IMR-90 (cell line): ENCODE results near the gene ATOH8. TPM values are rescaled to one million over a fixed set of nuclear protein-coding genes. Genes with fewer than 3 reads are reported as not detected.

ENCODE experiments used
- ATAC-seq: fragments of 200-7000 bp; cut with Tn5 transposase; 2 replicates; pipeline ENCODE4 v1.9.1; 2020; ENCODE audit warnings: low read depth, mild to moderate bottlenecking, moderate library complexity
- BruUV-seq: library from RNA; stranded (reverse); fragments of 400-500 nt; replicated peaks from 2 replicates; lab custom pipeline; 2021; lab: Mats Ljungman, UMichigan
- CTCF ChIA-PET: fragments of 300-600 bp; formaldehyde crosslinking; extraction: SDS; loops from one replicate; lab custom pipeline; 2021; ENCODE audit warnings: antibody characterized with exemption; lab: Yijun Ruan, JAX
- POLR2A ChIA-PET: fragments of 300-600 bp; sonication (Branson Sonifier 250); formaldehyde crosslinking; loops from one replicate; lab custom pipeline; 2022; ENCODE audit warnings: antibody characterized with exemption; ENCODE audit not compliant: unreplicated experiment; lab: Charles Lee
- DNase-seq: peaks from one replicate; pipeline ENCODE4 v3.0.0; 2013
- H2AFZ ChIP-seq: replicated peaks from 2 replicates; pipeline ENCODE3; 2013; ENCODE audit warnings: low read length, mild to moderate bottlenecking; ENCODE audit not compliant: poor library complexity
- H2AK5ac ChIP-seq: 2 replicates; pipeline ENCODE4 v1.6.1; 2013; ENCODE audit warnings: low read depth, low read length, inconsistent platforms
- H2AK9ac ChIP-seq: replicated peaks from 2 replicates; pipeline ENCODE3; 2013; ENCODE audit warnings: mild to moderate bottlenecking, low read depth, low read length, moderate library complexity; ENCODE audit not compliant: poor library complexity
- H2BK120ac ChIP-seq: 2 replicates; pipeline ENCODE4 v1.6.1; 2013; ENCODE audit warnings: low read depth, low read length, inconsistent platforms
- H2BK15ac ChIP-seq: 3 replicates; pipeline ENCODE4 v1.6.1; 2013; ENCODE audit warnings: low read depth, low read length, inconsistent platforms
- H2BK20ac ChIP-seq: 2 replicates; pipeline ENCODE4 v1.6.1; 2013; ENCODE audit warnings: low read depth, mild to moderate bottlenecking, inconsistent platforms, low read length, moderate library complexity
- H2BK5ac ChIP-seq: 2 replicates; pipeline ENCODE4 v1.6.1; 2013; ENCODE audit warnings: mild to moderate bottlenecking, low read depth, low read length, inconsistent platforms; ENCODE audit not compliant: poor library complexity, severe bottlenecking
- H3K14ac ChIP-seq: replicated peaks from 2 replicates; pipeline ENCODE4 v1.6.1; 2013; ENCODE audit warnings: low read depth, low read length, inconsistent platforms
- H3K18ac ChIP-seq: 2 replicates; pipeline ENCODE4 v1.6.1; 2013; ENCODE audit warnings: low read depth, low read length, control low read depth
- H3K23ac ChIP-seq: 2 replicates; pipeline ENCODE4 v1.6.1; 2013; ENCODE audit warnings: low read depth, low read length, inconsistent platforms
- H3K27ac ChIP-seq: 2 replicates; pipeline ENCODE4 v1.5.1; 2013; ENCODE audit warnings: mild to moderate bottlenecking, control low read depth, low read length; ENCODE audit not compliant: insufficient read depth
- H3K27me3 ChIP-seq: 2 replicates; pipeline ENCODE4 v1.6.1; 2013; ENCODE audit warnings: low read length; ENCODE audit not compliant: control insufficient read depth, insufficient read depth
- H3K36me3 ChIP-seq: 2 replicates; pipeline ENCODE4 v1.6.1; 2013; ENCODE audit warnings: low read length, mixed read lengths; ENCODE audit not compliant: control insufficient read depth, insufficient read depth
- H3K4ac ChIP-seq: 2 replicates; pipeline ENCODE4 v1.6.1; 2013; ENCODE audit warnings: low read depth, low read length, inconsistent platforms
- H3K4me1 ChIP-seq: 2 replicates; pipeline ENCODE4 v1.6.1; 2013; ENCODE audit warnings: low read length, mixed read lengths; ENCODE audit not compliant: control insufficient read depth, insufficient read depth
- H3K4me2 ChIP-seq: 2 replicates; pipeline ENCODE4 v1.6.1; 2013; ENCODE audit warnings: low read depth, mild to moderate bottlenecking, control low read depth, low read length, moderate library complexity
- H3K4me3 ChIP-seq: 2 replicates; pipeline ENCODE4 v1.5.1; 2013; ENCODE audit warnings: low read depth, mild to moderate bottlenecking, control low read depth, low read length, moderate library complexity; ENCODE audit not compliant: insufficient read depth
- H3K56ac ChIP-seq: 2 replicates; pipeline ENCODE4 v1.6.1; 2013; ENCODE audit warnings: low read length, inconsistent platforms; ENCODE audit not compliant: insufficient read depth; ENCODE audit errors: extremely low read depth
- H3K79me1 ChIP-seq, 2 experiments: 2 replicates each; pipeline ENCODE4 v1.6.1; 2013; ENCODE audit warnings: low read length in 2 of 2, inconsistent platforms in 1 of 2, low read depth in 1 of 2
- H3K9ac ChIP-seq: 2 replicates; pipeline ENCODE4 v1.6.1; 2013; ENCODE audit warnings: low read depth, low read length, control low read depth
- H3K9me1 ChIP-seq: 2 replicates; pipeline ENCODE4 v1.6.1; 2013; ENCODE audit warnings: low read length, inconsistent platforms; ENCODE audit not compliant: insufficient read depth
- H3K9me3 ChIP-seq: 2 replicates; pipeline ENCODE4 v1.6.1; 2013; ENCODE audit warnings: low read length; ENCODE audit not compliant: control insufficient read depth, insufficient read depth
- H4K20me1 ChIP-seq: 2 replicates; pipeline ENCODE4 v1.6.1; 2013; ENCODE audit warnings: low read length, inconsistent platforms; ENCODE audit not compliant: insufficient read depth
- H4K5ac ChIP-seq: 2 replicates; pipeline ENCODE4 v1.6.1; 2013; ENCODE audit warnings: mild to moderate bottlenecking, low read depth, low read length, control low read depth
- H4K8ac ChIP-seq, 2 experiments: 2 replicates each; pipeline ENCODE4 v1.6.1; 2013; ENCODE audit warnings: low read depth in 2 of 2, low read length in 2 of 2, control low read depth in 1 of 2, inconsistent platforms in 1 of 2
- H4K91ac ChIP-seq: 2 replicates; pipeline ENCODE4 v1.6.1; 2013; ENCODE audit warnings: low read depth, low read length, inconsistent platforms; ENCODE audit not compliant: insufficient read depth
- CHD1 ChIP-seq: IDR thresholded peaks from 2 replicates; pipeline ENCODE4 v1.6.1; 2012; ENCODE audit warnings: low read depth, low read length, improper control_type of control experiment
- MAZ ChIP-seq: IDR thresholded peaks from 2 replicates; pipeline ENCODE4 v1.6.1; 2012; ENCODE audit warnings: low read depth, mild to moderate bottlenecking, low read length, improper control_type of control experiment, moderate library complexity, borderline replicate concordance
- MXI1 ChIP-seq: IDR thresholded peaks from 2 replicates; pipeline ENCODE4 v1.6.1; 2012; ENCODE audit warnings: low read depth, mild to moderate bottlenecking, low read length, moderate library complexity, borderline replicate concordance
- SMC3 ChIP-seq: fragments of 150-350 bp; IDR thresholded peaks from 2 replicates; pipeline ENCODE4 v1.6.1; 2016; ENCODE audit warnings: low read depth, mild to moderate bottlenecking, antibody characterized with exemption, low read length, moderate library complexity
- WGBS, 2 experiments: methylation state at CpG; one replicate each; pipeline versions ENCODE4 v1.1.5 to v1.1.7; 2013; ENCODE audit warnings: missing lambda C conversion rate in 2 of 2; ENCODE audit not compliant: insufficient read length in 1 of 2; ENCODE audit errors: extremely low coverage in 2 of 2; 5-methylcytosine and 5-hydroxymethylcytosine counted together
- dilution Hi-C: fragments of 300-500 bp; cut with HindIII; formaldehyde crosslinking; loops from one replicate; pipeline ENCODE4 v1.14.3; 2018; ENCODE audit warnings: low sequenced_read_pairs; ENCODE audit not compliant: unreplicated experiment
- in situ Hi-C: fragments of 300-500 bp; cut with MboI; formaldehyde crosslinking; loops from 3 replicates; pipeline ENCODE4 v1.14.3; 2019; ENCODE audit warnings: low sequenced_read_pairs, inconsistent platforms, mixed read lengths
- intact Hi-C: fragments of 100-400 bp; cut with micrococcal nuclease; formaldehyde crosslinking; loops from 2 replicates; pipeline ENCODE4 v1.10.0; 2022
- polyA plus RNA-seq, 3 experiments: library from polyadenylated mRNA; depleted of rRNA; stranded (reverse); fragments of >200 nt; gene quantifications; 2 replicates each; pipeline ENCODE4 v1.2.3, GENCODE V29; 2012; ENCODE audit warnings: low replicate concordance in 1 of 3
- total RNA-seq: library from RNA; depleted of rRNA; stranded (reverse); fragments of >200 nt; gene quantifications from 2 replicates; pipeline ENCODE4 v1.2.3, GENCODE V29; 2012
- TF ChIP-seq, protein P1 (sequence below): conservative IDR thresholded peaks from 2 replicates; pipeline ENCODE4 v1.5.1; 2012; ENCODE audit warnings: mild to moderate bottlenecking, low read depth, low read length, improper control_type of control experiment

ATOH8 gene
- total and polyA plus RNA-seq, 2 of the 4 experiments (the other 2 are of a cell fraction): 7.9 to 9.0 TPM

DNA sequence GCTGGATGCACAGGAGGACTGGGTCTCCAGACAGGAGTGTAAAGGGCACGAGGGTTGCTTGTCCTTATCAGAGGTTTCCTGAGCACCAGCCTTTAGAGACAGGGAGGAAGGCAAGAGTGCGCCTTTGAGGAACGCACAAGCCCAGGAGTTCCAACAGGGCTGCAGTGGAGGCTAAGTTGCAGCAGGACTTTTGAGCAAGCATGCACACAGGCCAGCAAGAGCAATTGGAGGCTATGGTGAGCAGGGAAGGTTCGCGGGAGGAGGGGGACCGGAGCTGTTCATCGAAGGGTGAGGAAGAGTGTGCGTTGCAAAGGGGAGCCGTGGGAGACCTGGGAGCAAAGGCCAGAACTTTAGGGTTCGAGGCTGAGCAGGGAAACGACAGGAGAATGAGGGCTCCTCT is 2.2 kb upstream of the ATOH8 start:
- peaks cover 0 to 21% of the 10 kb centered on the region in 2 experiments; a peak in 2 of 4 replicates for H3K79me1 ChIP-seq
- in situ Hi-C loops: no loop called here

More for the DNA sequence above, 2.2 kb upstream of the ATOH8 start:
- no peak overlapping the region for H3K18ac ChIP-seq
- H4K5ac ChIP-seq: no peak overlapping the region
- WGBS, 2 experiments: 91% methylated on average over 4 of the region's 11 CpGs; no CpG with 5 or more reads in 1 of the 2 experiments
- peaks cover 3% of the 10 kb centered on the region; the same call in 1 of the 2 replicates for H3K9me1 ChIP-seq
- ChIA-PET CTCF (interaction anchor here (1.4 to 3.3 kb wide), 2 partner anchors 10 to 63 kb away, joined by 5 to 12 read pairs; no protein-coding TSS in a partner anchor), POLR2A (interaction anchor here (1.2 kb wide), 1 partner anchor 9 kb away, joined by 3 read pairs; no protein-coding TSS in a partner anchor)
- intact Hi-C loops (loop anchor here (10.0 kb wide), 1 partner anchor 333 kb away; no protein-coding TSS in a partner anchor), dilution Hi-C loops (no loop called here)
- H2AK5ac ChIP-seq: peak overlapping the region; percentile 60; the same call in 1 of the 2 replicates
- peak overlapping the region; percentile 72 for H3K4ac ChIP-seq
- no peaks in the 10 kb centered on the region for H3K9me3 ChIP-seq
- TF ChIP-seq MAZ (no peak), CHD1 (no peak), MXI1 (no peak), SMC3 (no peak)
- TF ChIP-seq, protein P1, sequence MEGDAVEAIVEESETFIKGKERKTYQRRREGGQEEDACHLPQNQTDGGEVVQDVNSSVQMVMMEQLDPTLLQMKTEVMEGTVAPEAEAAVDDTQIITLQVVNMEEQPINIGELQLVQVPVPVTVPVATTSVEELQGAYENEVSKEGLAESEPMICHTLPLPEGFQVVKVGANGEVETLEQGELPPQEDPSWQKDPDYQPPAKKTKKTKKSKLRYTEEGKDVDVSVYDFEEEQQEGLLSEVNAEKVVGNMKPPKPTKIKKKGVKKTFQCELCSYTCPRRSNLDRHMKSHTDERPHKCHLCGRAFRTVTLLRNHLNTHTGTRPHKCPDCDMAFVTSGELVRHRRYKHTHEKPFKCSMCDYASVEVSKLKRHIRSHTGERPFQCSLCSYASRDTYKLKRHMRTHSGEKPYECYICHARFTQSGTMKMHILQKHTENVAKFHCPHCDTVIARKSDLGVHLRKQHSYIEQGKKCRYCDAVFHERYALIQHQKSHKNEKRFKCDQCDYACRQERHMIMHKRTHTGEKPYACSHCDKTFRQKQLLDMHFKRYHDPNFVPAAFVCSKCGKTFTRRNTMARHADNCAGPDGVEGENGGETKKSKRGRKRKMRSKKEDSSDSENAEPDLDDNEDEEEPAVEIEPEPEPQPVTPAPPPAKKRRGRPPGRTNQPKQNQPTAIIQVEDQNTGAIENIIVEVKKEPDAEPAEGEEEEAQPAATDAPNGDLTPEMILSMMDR: no peak
- H2BK15ac ChIP-seq: peak overlapping the region; percentile 50; the same call in 2 of the 3 replicates
- H2AFZ ChIP-seq: peak overlapping the region; percentile 26
- H3K36me3 ChIP-seq: no peaks in the 10 kb centered on the region
- no peak overlapping the region for H3K4me2 ChIP-seq
- no peaks in the 10 kb centered on the region; the same call in 1 of the 2 replicates for H3K27me3 ChIP-seq
- no peak overlapping the region for H3K4me3 ChIP-seq
- peaks cover 16% of the 10 kb centered on the region for H4K20me1 ChIP-seq
- H4K8ac ChIP-seq: no peak overlapping the region
- DNase-seq (no peak), ATAC-seq (no peak)
- H3K23ac ChIP-seq: no peak overlapping the region
- H3K56ac ChIP-seq: no peak overlapping the region
- peak overlapping the region; percentile 55 for H4K91ac ChIP-seq
- 0 out of 2 replicates have a peak overlapping the region, but pooled peaks have one; percentile 13 for H3K14ac ChIP-seq
- H2BK20ac ChIP-seq: 0 out of 2 replicates have a peak overlapping the region, but pooled peaks have one; percentile 2
- no TSS peak for BruUV-seq
- H3K9ac ChIP-seq: no peak overlapping the region
- no peak overlapping the region for H3K27ac ChIP-seq
- peaks cover 17% of the 10 kb centered on the region for H3K4me1 ChIP-seq
- H2BK5ac ChIP-seq: no peak overlapping the region
- peak overlapping the region; percentile 49 for H2BK120ac ChIP-seq
- H2AK9ac ChIP-seq: no peak overlapping the region
